Osteoblast (primary cell): Measurements from ENCODE around the gene AKAP6. TPM values are rescaled to one million over a fixed set of nuclear protein-coding genes. Genes with fewer than 3 reads are reported as not detected.

Source experiments
- DNase-seq: peaks from one replicate; pipeline ENCODE4 v3.0.0; 2011; ENCODE audit warnings: low spot score, mixed read lengths; ENCODE audit not compliant: insufficient read length; ENCODE audit errors: missing footprints
- H2AFZ ChIP-seq: 2 replicates; pipeline ENCODE4 v1.6.0; 2011; ENCODE audit warnings: mild to moderate bottlenecking, low read length
- H3K27ac ChIP-seq: 2 replicates; pipeline ENCODE4 v1.5.1; 2011; ENCODE audit warnings: mild to moderate bottlenecking, low read depth, low read length, moderate library complexity
- H3K27me3 ChIP-seq: 2 replicates; pipeline ENCODE4 v1.6.0; 2012; ENCODE audit warnings: mild to moderate bottlenecking, control low read depth, inconsistent platforms, low read length, moderate library complexity; ENCODE audit not compliant: insufficient read depth
- H3K36me3 ChIP-seq: 2 replicates; pipeline ENCODE4 v1.5.1; 2011; ENCODE audit warnings: mild to moderate bottlenecking, low read length, control low read depth, moderate library complexity; ENCODE audit not compliant: insufficient read depth
- H3K4me1 ChIP-seq: 2 replicates; pipeline ENCODE4 v1.5.1; 2011; ENCODE audit warnings: mild to moderate bottlenecking, low read length, control low read depth, moderate library complexity; ENCODE audit not compliant: insufficient read depth
- H3K4me2 ChIP-seq: 2 replicates; pipeline ENCODE4 v1.6.0; 2011; ENCODE audit warnings: mild to moderate bottlenecking, low read length; ENCODE audit not compliant: insufficient read depth
- H3K4me3 ChIP-seq: fragments of 200-600 bp; sonication (generic); 3 replicates; pipeline ENCODE4 v1.5.1; 2012; ENCODE audit warnings: mild to moderate bottlenecking, low read length, inconsistent platforms; ENCODE audit not compliant: insufficient read depth
- H3K79me2 ChIP-seq: 2 replicates; pipeline ENCODE4 v1.6.0; 2012; ENCODE audit warnings: mild to moderate bottlenecking, low read length, control low read depth, inconsistent platforms; ENCODE audit not compliant: insufficient read depth
- H3K9me3 ChIP-seq: 2 replicates; pipeline ENCODE4 v1.5.1; 2011; ENCODE audit warnings: low read depth, low read length, control low read depth
- H4K20me1 ChIP-seq: 2 replicates; pipeline ENCODE4 v1.6.0; 2012; ENCODE audit warnings: mild to moderate bottlenecking, low read length, control low read depth; ENCODE audit not compliant: insufficient read depth
- CTCF ChIP-seq: IDR thresholded peaks from 2 replicates; pipeline ENCODE4 v1.5.1; 2011; ENCODE audit warnings: mild to moderate bottlenecking, low read depth, low read length, moderate library complexity; ENCODE audit errors: extremely low read depth
- total RNA-seq: library from RNA; depleted of rRNA; stranded (reverse); fragments of >200 nt; gene quantifications from 2 replicates; pipeline ENCODE4 v1.2.3, GENCODE V29; 2012

AKAP6 gene
- total RNA-seq, 1 donor: 2.2 TPM

GRCh38 chr14:32509632-32510187 lies 180.6 kb downstream of the AKAP6 start:
- no peaks in the 10 kb centered on the region for H4K20me1 ChIP-seq
- peak overlapping the region; percentile 38 for H3K4me3 ChIP-seq
- H3K4me1 ChIP-seq: peaks cover 47% of the 10 kb centered on the region
- no peaks in the 10 kb centered on the region for H3K27me3 ChIP-seq
- peak; percentile 1 for DNase-seq
- H3K27ac ChIP-seq: peak overlapping the region; percentile 95
- H3K4me2 ChIP-seq: peak overlapping the region; percentile 68
- no peaks in the 10 kb centered on the region for H3K36me3 ChIP-seq
- TF ChIP-seq CTCF: no peak
- no peaks in the 10 kb centered on the region for H3K9me3 ChIP-seq
- peak overlapping the region; percentile 68 for H2AFZ ChIP-seq
- H3K79me2 ChIP-seq: no peaks in the 10 kb centered on the region

- no peaks in the 10 kb centered on the region for H3K79me2 ChIP-seq
- H3K4me3 ChIP-seq: no peak overlapping the region
- peak overlapping the region; percentile 93 for H2AFZ ChIP-seq
- no peak overlapping the region for H3K4me2 ChIP-seq
- H3K27ac ChIP-seq: peak overlapping the region; percentile 77
- TF ChIP-seq CTCF: no peak
- no peaks in the 10 kb centered on the region for H3K9me3 ChIP-seq
- no peaks in the 10 kb centered on the region for H3K36me3 ChIP-seq
- H3K4me1 ChIP-seq: peaks cover 47% of the 10 kb centered on the region
- peaks cover 2% of the 10 kb centered on the region for H3K27me3 ChIP-seq
- H4K20me1 ChIP-seq: no peaks in the 10 kb centered on the region
- peak; percentile 17 for DNase-seq
These were observed 181.7 kb downstream of the AKAP6 start for GRCh38 chr14:32510815-32511214.

DNA sequence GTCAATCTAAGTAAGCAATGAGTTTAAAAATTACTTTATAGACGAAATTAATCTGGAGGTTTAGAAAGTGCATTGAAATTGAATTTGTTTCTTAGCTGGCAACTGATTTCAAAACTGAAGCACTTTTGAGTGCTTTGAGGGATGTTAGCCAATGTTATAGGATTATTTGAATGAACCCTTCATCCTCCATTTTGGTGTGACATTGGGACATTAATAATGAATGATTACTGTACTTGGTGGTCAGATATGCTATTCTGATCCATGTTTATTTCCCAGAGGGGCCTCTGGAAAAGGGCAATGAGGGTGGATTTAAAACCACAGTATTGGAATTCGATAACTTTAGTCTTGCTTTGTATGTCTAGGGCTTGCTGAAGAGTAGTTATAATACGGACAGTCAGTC lies 183.2 kb downstream of the AKAP6 start:
- no peak for DNase-seq
- Histone ChIP-seq H2AFZ (peak overlapping the region; percentile 25), H3K27ac (no peak overlapping the region)

DNA sequence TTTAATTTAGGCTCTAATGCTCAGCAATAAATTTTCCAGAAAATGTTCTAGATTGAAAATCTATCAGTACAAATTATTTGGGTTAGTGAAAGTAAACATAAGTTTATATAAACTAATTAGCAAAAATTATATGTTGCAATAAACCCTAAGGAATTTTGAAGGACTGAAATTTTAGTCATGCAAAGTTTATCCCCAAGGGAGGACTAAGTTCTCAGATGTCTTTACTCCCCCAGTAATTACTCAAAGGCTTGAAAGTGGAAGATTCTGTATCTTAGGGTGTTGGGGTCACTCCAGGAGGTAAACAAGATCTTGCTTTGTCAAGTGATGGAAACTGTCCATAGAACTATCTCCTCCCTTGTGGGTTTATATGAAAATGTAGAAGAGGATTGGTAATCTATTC lies 183.7 kb downstream of the AKAP6 start:
- Histone ChIP-seq H2AFZ (no peak overlapping the region), H3K36me3 (no peaks in the 10 kb centered on the region), H3K4me3 (no peak overlapping the region), H3K27me3 (peaks cover 4% of the 10 kb centered on the region), H4K20me1 (no peaks in the 10 kb centered on the region), H3K4me2 (peak overlapping the region; percentile 14), H3K4me1 (peaks cover 37% of the 10 kb centered on the region), H3K79me2 (no peaks in the 10 kb centered on the region), H3K27ac (no peak overlapping the region), H3K9me3 (no peaks in the 10 kb centered on the region)
- TF ChIP-seq CTCF: no peak
- no peak for DNase-seq

More for the DNA sequence above, 183.2 kb downstream of the AKAP6 start:
- Histone ChIP-seq H3K79me2 (no peaks in the 10 kb centered on the region), H3K27me3 (peaks cover 4% of the 10 kb centered on the region), H3K4me3 (no peak overlapping the region), H3K4me1 (peaks cover 42% of the 10 kb centered on the region), H3K36me3 (no peaks in the 10 kb centered on the region), H3K9me3 (no peaks in the 10 kb centered on the region), H4K20me1 (no peaks in the 10 kb centered on the region), H3K4me2 (no peak overlapping the region)
- TF ChIP-seq CTCF: no peak
